Testis (tissue), 3 donors: Measurements from ENCODE around the gene SYNE2. TPM values are rescaled to one million over a fixed set of nuclear protein-coding genes. Genes with fewer than 3 reads are reported as not detected.

Experiments used
- DNase-seq: peaks from one replicate; pipeline ENCODE4 v3.0.0-alpha.2; 2019
- H3K27ac ChIP-seq, 2 donors: fragments of 200-600 bp; sonication (generic); one replicate each; pipeline ENCODE4 v1.5.1; 2019
- H3K27me3 ChIP-seq: fragments of 200-600 bp; sonication (generic); one replicate; pipeline ENCODE4 v1.5.1; 2019
- H3K36me3 ChIP-seq: fragments of 200-600 bp; sonication (generic); one replicate; pipeline ENCODE4 v1.5.1; 2017; ENCODE audit warnings: low read depth; ENCODE audit errors: missing control alignments
- H3K4me1 ChIP-seq: fragments of 200-600 bp; sonication (generic); one replicate; pipeline ENCODE4 v1.5.1; 2019
- H3K4me3 ChIP-seq, 2 donors: fragments of 200-600 bp; sonication (generic); one replicate each; pipeline ENCODE4 v1.5.1; 2017 to 2019
- H3K9me3 ChIP-seq: fragments of 200-600 bp; sonication (generic); one replicate; pipeline ENCODE4 v1.5.1; 2017
- CTCF ChIP-seq, 3 experiments: fragments of 450-650 bp in 2 of 3; fragments of 200-600 bp in 1 of 3; sonication (generic) in 1 of 3; IDR thresholded peaks; one replicate each; pipeline ENCODE4 v1.5.1; 2016 to 2019; ENCODE audit warnings: antibody characterized with exemption in 3 of 3, mild to moderate bottlenecking in 2 of 3, moderate library complexity in 1 of 3
- POLR2A ChIP-seq: fragments of 450-650 bp; IDR thresholded peaks from one replicate; pipeline ENCODE4 v1.6.1; 2017; ENCODE audit warnings: antibody characterized with exemption, mild to moderate bottlenecking, moderate library complexity
- WGBS, 2 donors: methylation state at CpG; one replicate each; pipeline ENCODE4 v1.1.5; 2018; 5-methylcytosine and 5-hydroxymethylcytosine counted together
- intact Hi-C: fragments of 100-400 bp; cut with DNase I; formaldehyde crosslinking; loops from one replicate; pipeline ENCODE4 v1.15.1; 2023; ENCODE audit warnings: low total_unique reads
- polyA plus RNA-seq: library from polyadenylated mRNA; stranded (reverse); fragments of 350-450 nt; fragmentation: Illumina TruSeq; extraction: RNeasy Lipid Tissue Mini Kit (QIAGEN cat#74804); gene quantifications from one replicate; pipeline ENCODE4 v1.2.3, GENCODE V29; 2014; ENCODE audit warnings: low read depth, low replicate concordance; ENCODE audit not compliant: insufficient read depth
- total RNA-seq, 2 donors: library from RNA; depleted of rRNA; stranded (reverse); fragments of >200 nt; gene quantifications; one replicate each; pipeline ENCODE4 v1.2.3, GENCODE V29; 2016

The SYNE2 gene
- total and polyA plus RNA-seq, 3 donors from 2014 or later, result 74.6 to 519 (median 511) TPM

- no peak for DNase-seq
- 50 to 60% methylated on average over 1 of the region's 1 CpG for WGBS, 2 donors
- Histone ChIP-seq H3K9me3 (no peaks in the 10 kb centered on the region), H3K4me3 (no peak overlapping the region), H3K36me3 (no peaks in the 10 kb centered on the region), H3K4me1 (peaks cover 19% of the 10 kb centered on the region), H3K27me3 (no peaks in the 10 kb centered on the region), H3K27ac (peak overlapping the region in 1 of 2 donors; percentile 17)
- no peak for TF ChIP-seq CTCF (IDR thresholded peaks at IDR 0.05)
- no peak for TF ChIP-seq POLR2A
- intact Hi-C loops, result no loop called here
Observed at GRCh38 chr14:63912286-63912685, 59.5 kb downstream of the SYNE2 start.

GRCh38 chr14:63918411-63918810 is 65.6 kb downstream of the SYNE2 start:
- no peak overlapping the region for H3K4me3 ChIP-seq
- H3K4me1 ChIP-seq, result peaks cover 24% of the 10 kb centered on the region
- no peak overlapping the region for H3K27ac ChIP-seq
- no peaks in the 10 kb centered on the region for H3K36me3 ChIP-seq
- H3K9me3 ChIP-seq, result no peaks in the 10 kb centered on the region
- WGBS, 2 donors, result 74 to 84% methylated on average over 11 of the region's 11 CpGs
- peak; percentile 53 for DNase-seq
- TF ChIP-seq CTCF (IDR thresholded peaks at IDR 0.05) (no peak), POLR2A (no peak)
- intact Hi-C loops, result no loop called here
- no peaks in the 10 kb centered on the region for H3K27me3 ChIP-seq

- Histone ChIP-seq H3K4me1 (peaks cover 27% of the 10 kb centered on the region), H3K36me3 (no peaks in the 10 kb centered on the region), H3K9me3 (no peaks in the 10 kb centered on the region), H3K4me3 (no peak overlapping the region), H3K27me3 (no peaks in the 10 kb centered on the region), H3K27ac (peak overlapping the region; percentile 35 to 47)
- intact Hi-C loops, result no loop called here
- 52 to 63% methylated on average over 5 of the region's 5 CpGs for WGBS, 2 donors
- DNase-seq, result peak; percentile 60
- TF ChIP-seq POLR2A (no peak), CTCF (IDR thresholded peaks at IDR 0.05) (no peak)
Observed at GRCh38 chr14:63922696-63923421, 70.1 kb downstream of the SYNE2 start.

GRCh38 chr14:63923422-63923752 is 70.6 kb downstream of the SYNE2 start:
- H3K27me3 ChIP-seq, result no peaks in the 10 kb centered on the region
- peak overlapping the region; percentile 35 to 47 for H3K27ac ChIP-seq
- no peak overlapping the region for H3K4me3 ChIP-seq
- intact Hi-C loops, result no loop called here
- H3K9me3 ChIP-seq, result no peaks in the 10 kb centered on the region
- peaks cover 24% of the 10 kb centered on the region for H3K4me1 ChIP-seq
- no peak for TF ChIP-seq CTCF (IDR thresholded peaks at IDR 0.05)
- TF ChIP-seq POLR2A, result no peak
- no peaks in the 10 kb centered on the region for H3K36me3 ChIP-seq
- no peak for DNase-seq

- H3K4me1 ChIP-seq, result peaks cover 22% of the 10 kb centered on the region
- intact Hi-C loops, result no loop called here
- no peak overlapping the region for H3K4me3 ChIP-seq
- no peaks in the 10 kb centered on the region for H3K36me3 ChIP-seq
- no peak for DNase-seq
- H3K9me3 ChIP-seq, result no peaks in the 10 kb centered on the region
- H3K27me3 ChIP-seq, result no peaks in the 10 kb centered on the region
- TF ChIP-seq CTCF (IDR thresholded peaks at IDR 0.05) (no peak), POLR2A (no peak)
- no peak overlapping the region for H3K27ac ChIP-seq
Observed at GRCh38 chr14:63924375-63924774, 71.6 kb downstream of the SYNE2 start.
